Activated CD4-positive, alpha-beta T cell treated with anti-CD3 and anti-CD28 coated beads for 4 hours (primary cell): ENCODE measurements around the gene PCDHGA3.
"Not testable (repeated sequence)": the region's sequence is repeated elsewhere in the genome, so short reads cannot be mapped to it uniquely, and the experiment has no call there.

Experiments
- DNase-seq, 2 donors: peaks; one replicate each; pipeline ENCODE4 v3.0.0-alpha.2; 2020

PCDHGA3 gene

DNA sequence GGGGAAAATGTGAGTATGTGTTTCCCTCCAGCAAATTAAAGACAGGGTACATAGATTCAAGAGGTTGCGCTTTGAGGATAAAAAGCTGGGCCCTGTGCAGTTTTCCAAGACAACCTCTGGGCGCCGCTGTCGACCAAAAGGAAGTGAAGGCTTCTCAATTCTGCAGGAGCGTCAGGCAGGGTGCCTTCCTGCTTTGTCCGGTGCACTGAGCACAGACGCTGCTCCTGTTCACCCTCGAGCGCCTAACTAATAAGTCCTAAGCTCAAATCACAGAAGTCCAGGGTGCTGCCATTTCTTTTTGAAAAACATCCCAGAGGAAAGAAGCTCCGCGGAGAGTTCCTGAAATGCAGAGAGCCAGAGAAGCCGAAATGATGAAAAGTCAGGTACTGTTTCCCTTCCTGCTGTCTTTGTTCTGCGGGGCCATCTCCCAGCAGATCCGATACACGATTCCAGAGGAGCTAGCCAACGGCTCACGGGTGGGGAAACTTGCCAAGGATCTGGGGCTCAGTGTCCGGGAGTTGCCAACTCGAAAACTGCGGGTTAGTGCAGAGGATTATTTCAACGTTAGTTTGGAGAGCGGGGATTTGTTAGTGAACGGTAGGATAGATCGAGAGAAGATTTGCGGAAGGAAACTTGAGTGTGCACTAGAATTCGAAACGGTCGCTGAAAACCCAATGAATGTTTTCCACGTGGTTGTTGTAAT lies 6.4 kb downstream of the PCDHGA3 start, which contains the start of gene PCDHGB1:
Gene PCDHGB1, plus strand, starts transcription at position 183 of the 703 bp plus-strand sequence. Its CDS starts 162 bp downstream, at position 345.
- no peak for DNase-seq

DNA sequence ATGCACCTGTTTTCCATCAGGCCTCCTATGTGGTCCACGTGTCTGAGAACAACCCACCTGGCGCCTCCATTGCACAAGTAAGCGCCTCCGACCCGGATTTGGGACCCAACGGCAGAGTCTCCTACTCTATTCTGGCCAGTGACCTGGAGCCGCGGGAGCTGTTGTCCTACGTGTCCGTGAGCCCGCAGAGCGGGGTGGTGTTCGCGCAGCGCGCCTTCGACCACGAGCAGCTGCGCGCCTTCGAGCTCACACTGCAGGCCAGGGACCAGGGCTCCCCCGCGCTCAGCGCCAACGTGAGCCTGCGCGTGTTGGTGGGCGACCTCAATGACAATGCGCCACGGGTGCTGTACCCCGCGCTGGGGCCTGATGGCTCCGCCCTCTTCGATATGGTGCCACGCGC lies 8.0 kb downstream of the PCDHGA3 start:
- DNase-seq, result no peak

DNA sequence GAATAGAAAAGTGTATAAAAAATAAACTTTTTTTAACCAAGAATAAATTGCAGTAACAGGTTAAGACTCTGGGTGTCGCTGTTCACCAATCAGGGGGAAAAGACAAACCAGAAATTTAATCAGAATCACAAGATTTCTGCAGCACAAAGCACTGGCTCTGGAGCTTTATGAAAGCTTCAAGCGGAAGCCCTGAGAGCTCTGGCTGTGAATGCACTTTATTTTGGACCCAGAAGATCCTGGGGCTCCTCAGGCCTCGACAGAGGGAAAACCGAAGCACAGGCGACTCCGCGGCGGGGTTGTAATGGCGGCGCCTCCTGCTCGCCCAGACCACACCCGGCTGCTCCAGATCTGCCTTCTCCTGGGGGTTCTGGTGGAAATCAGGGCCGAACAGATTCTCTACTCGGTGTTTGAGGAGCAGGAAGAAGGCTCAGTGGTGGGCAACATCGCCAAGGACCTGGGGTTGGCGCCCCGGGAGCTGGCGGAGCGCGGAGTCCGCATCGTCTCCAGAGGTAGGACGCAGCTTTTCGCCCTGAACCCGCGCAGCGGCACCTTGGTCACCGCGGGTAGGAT lies 11.4 kb downstream of the PCDHGA3 start, which contains the start of gene PCDHGA4:
Gene PCDHGA4, plus strand, starts transcription at position 122 of the 570 bp plus-strand sequence. Its CDS starts 87 bp downstream, at position 209.
- DNase-seq, result no peak

DNA sequence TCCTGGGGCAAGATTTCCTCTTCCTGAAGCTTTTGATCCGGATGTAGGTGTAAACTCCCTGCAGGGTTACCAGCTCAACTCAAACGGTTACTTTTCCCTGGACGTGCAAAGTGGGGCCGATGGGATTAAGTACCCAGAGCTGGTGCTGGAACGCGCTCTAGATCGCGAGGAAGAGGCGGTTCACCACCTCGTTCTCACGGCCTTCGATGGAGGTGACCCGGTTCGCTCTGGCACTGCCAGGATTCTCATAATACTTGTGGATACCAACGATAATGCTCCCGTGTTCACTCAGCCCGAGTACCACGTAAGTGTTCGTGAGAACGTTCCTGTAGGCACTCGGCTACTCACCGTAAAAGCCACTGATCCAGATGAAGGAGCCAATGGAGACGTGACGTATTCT lies 12.0 kb downstream of the PCDHGA3 start:
- DNase-seq, result no peak

DNA sequence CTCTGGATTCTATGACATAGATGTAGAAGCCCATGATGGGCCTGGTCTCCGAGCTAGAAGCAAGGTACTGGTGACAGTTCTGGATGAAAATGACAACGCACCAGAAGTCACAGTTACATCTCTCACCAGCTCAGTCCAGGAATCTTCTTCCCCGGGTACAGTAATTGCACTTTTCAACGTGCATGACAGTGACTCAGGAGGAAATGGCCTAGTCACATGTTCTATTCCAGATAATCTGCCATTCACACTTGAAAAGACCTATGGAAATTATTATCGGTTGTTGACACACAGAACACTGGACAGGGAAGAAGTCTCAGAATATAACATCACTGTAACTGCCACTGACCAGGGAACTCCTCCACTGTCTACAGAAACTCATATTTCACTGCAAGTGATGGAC lies 12.5 kb downstream of the PCDHGA3 start:
- no peak for DNase-seq

DNA sequence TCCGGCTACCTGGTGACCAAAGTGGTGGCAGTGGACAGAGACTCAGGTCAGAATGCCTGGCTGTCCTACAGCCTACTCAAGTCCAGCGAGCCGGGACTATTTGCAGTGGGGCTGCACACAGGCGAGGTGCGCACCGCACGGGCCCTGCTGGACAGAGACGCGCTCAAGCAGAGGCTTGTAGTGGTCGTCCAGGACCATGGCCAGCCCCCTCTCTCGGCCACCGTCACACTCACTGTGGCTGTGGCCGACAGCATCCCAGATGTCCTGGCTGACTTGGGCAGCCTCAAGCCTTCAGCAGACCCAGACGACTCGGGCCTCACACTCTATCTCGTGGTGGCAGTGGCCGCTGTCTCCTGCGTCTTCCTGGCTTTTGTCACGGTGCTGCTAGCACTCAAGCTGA lies 13.3 kb downstream of the PCDHGA3 start:
- DNase-seq, result no peak

DNA sequence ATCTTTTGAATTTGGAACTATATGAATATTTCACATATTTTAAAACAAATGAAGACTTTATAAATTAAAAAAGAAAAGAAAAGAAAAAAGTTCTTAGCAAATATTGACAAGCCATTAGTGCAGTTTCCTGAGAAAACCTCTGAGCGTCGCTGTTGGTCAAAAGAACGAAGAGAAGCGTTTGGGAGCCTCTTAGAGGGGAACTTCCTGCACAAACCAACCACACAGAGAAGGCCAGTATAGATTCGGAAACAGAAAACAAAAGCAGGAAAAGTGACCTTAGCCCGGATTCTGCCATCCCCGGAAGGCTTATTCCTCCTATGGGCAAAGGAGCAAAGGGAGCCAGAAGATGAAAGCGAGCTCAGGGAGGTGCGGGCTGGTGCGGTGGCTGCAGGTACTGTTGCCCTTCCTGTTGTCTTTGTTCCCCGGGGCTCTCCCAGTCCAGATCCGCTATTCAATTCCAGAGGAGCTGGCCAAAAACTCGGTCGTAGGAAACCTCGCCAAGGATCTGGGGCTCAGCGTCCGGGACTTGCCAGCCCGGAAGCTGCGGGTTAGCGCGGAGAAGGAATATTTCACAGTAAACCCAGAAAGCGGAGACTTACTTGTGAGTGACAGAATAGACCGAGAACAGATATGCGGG lies 16.3 kb downstream of the PCDHGA3 start, which contains the start of gene PCDHGB2:
Gene PCDHGB2, plus strand, starts transcription at position 205 of the 637 bp plus-strand sequence. Its CDS starts 142 bp downstream, at position 347.
- no peak for DNase-seq

DNA sequence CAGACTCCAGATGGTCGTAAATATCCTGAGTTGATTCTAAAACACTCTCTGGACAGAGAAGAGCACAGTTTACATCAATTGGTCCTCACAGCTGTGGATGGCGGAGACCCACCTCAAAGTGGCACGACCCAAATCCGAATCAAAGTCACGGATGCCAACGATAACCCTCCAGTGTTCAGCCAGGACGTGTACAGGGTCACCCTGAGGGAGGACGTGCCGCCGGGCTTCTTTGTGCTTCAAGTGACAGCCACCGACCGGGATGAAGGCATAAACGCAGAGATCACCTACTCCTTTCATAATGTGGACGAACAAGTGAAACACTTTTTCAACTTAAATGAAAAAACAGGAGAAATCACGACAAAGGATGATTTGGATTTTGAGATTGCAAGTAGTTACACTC lies 17.1 kb downstream of the PCDHGA3 start:
- no peak for DNase-seq

DNA sequence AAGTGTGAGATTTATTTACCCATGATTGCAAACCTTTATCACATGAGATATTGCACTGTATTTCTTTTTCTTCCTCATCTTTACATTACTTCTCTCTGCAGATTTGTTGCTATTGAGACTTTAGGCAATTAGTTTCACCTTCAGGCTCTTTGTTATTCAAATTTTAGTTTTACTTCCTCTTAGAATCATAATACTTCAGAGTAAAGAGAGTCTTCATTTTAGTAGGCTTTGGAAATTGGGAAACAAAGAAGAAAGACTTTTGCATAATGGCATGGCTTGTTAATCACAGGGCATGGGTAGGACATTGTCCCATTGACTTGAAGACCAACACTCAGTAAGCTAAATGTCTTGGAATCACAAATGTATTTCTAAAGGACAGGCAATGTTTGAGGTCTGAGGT lies 19.1 kb downstream of the PCDHGA3 start:
- no peak for DNase-seq

DNA sequence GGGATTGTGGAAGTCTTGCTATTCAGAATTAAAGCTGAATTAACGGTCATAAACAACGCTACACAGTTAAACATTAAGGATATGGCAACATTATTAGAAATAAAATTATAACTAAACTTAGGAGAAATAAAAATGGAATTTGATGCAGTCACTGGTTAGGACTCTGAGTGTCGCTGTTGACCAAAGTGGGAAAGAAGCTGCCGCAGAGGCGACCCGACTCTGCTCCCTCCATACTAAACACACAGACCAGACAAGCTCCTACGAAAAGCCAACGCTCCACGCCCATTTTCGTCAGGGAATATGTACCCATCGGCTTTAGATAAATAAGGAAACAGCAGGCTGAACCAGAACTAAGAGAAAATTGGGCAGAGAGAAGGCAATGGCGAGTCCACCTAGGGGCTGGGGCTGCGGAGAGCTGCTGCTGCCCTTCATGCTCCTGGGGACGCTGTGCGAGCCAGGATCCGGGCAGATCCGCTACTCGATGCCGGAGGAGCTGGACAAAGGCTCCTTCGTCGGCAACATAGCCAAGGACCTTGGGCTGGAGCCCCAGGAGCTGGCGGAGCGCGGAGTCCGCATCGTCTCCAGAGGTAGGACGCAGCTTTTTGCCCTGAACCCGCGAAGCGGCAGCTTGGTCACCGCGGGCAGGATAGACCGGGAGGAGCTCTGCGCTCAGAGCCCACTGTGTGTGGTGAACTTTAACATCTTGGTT lies 20.5 kb downstream of the PCDHGA3 start, which contains the start of gene PCDHGA5:
Gene PCDHGA5, plus strand, starts transcription at position 211 of the 709 bp plus-strand sequence. Its CDS starts 169 bp downstream, at position 380.
- DNase-seq, result no peak

DNA sequence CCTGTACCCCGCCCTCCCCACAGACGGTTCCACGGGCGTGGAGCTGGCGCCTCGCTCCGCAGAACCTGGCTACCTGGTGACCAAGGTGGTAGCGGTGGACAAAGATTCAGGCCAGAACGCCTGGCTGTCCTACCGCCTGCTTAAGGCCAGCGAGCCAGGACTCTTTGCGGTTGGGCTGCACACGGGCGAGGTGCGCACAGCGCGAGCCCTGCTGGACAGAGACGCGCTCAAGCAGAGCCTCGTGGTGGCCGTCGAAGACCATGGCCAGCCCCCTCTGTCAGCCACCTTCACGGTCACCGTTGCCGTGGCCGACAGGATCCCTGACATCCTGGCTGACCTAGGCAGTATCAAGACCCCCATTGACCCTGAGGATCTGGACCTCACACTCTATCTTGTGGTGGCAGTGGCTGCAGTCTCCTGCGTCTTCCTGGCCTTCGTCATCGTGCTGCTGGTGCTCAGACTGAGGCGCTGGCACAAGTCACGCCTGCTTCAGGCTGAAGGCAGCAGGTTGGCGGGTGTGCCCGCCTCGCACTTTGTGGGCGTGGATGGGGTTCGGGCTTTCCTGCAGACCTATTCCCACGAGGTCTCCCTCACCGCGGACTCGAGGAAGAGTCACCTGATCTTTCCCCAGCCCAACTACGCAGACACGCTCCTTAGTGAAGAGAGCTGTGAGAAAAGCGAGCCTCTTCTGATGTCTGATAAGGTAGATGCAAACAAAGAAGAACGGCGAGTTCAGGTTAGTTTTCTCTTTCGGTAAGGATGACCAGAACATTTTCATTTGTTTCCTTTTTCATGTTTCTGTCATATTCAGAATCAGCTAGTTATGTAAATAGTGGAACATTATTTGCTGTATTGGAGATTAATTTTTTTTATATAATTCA lies 22.6 kb downstream of the PCDHGA3 start:
- DNase-seq, result no peak

DNA sequence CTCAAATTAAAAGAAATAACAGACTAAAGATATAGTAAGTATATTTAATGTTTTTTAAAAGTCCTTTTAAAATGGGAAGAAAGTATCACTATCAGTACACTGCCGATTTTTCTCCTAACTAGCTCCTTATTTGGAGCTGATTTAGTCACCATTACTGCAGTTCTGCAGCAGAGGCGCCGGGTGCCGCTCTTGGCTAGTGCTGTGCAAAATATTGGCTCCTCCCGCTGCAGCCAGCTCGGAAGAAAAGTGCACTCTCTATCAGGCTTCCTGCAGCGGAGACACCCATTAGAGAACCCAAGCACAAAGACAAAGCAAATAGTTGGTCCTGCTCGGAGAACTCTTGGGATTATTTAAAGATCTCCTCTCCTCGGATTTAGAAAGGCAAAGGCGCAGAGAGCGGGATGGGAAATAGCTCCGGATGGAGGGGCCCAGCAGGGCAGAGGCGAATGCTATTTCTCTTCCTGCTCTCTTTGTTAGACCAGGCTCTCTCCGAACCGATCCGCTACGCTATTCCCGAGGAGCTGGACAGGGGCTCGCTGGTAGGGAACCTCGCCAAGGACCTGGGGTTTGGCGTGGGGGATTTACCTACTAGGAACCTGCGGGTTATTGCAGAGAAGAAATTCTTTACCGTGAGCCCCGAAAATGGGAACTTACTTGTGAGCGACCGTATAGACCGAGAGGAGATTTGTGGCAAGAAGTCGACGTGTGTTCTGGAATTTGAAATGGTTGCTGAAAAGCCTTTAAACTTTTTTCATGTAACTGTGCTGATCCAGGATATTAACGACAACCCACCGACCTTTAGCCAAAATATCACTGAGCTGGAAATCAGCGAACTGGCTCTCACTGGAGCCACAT lies 26.6 kb downstream of the PCDHGA3 start, which contains the start of gene PCDHGB3:
Gene PCDHGB3, plus strand, starts transcription at position 249 of the 855 bp plus-strand sequence. Its CDS starts 153 bp downstream, at position 402.
- peak; percentile 7 to 14 for DNase-seq

DNA sequence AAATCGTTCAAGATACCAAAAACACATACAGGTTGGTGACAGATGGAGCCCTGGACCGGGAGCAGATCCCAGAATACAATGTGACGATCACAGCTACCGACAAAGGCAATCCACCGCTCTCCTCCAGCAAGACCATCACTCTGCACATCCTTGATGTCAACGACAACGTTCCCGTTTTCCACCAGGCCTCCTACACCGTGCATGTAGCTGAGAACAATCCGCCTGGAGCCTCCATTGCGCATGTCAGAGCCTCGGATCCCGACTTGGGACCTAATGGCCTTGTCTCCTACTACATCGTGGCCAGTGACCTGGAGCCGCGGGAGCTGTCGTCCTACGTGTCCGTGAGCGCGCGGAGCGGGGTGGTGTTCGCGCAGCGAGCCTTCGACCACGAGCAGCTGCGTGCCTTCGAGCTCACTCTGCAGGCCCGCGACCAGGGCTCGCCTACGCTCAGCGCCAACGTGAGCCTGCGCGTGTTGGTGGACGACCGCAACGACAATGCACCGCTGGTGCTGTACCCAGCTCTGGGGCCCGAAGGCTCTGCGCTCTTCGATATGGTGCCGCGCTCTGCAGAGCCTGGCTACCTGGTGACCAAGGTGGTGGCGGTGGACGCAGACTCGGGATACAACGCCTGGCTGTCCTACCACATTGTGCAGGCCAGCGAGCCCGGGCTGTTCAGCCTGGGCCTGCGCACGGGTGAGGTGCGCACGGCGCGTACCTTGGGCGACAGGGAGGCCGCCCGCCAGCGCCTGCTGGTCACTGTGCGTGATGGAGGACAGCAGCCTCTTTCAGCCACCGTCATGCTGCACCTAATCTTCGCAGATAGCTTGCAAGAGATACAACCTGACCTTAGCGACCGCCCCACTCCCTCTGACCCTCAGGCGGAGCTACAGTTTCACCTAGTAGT lies 28.2 kb downstream of the PCDHGA3 start:
- DNase-seq, result no peak

DNA sequence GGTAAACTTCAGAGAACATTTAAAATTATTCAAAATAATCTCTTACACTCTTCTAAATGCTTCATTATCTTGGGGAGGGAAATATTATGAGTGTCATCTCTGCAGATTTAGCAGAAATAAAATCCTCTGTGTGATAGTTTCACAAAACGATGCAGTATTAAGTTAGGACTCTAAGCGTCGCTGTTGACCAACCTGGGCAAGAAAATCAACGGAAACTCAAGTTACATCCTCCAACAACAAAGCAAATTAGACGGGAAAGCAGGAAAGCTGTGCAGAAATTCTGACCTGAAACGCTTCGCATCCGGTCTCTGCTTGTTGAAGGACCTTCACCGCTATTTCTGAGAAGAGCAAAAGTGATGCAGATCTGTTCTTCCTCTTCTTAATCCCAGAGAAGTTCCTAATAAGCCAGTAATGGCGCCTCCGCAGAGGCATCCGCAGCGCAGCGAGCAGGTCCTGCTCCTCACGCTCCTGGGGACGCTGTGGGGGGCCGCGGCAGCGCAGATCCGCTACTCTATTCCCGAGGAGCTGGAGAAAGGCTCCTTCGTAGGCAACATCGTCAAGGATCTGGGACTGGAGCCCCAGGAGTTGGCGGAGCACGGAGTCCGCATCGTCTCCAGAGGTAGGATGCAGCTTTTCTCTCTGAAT lies 30.2 kb downstream of the PCDHGA3 start, which contains the start of gene PCDHGA6:
Gene PCDHGA6, plus strand, starts transcription at position 219 of the 645 bp plus-strand sequence. Its CDS starts 193 bp downstream, at position 412.
- no peak for DNase-seq

DNA sequence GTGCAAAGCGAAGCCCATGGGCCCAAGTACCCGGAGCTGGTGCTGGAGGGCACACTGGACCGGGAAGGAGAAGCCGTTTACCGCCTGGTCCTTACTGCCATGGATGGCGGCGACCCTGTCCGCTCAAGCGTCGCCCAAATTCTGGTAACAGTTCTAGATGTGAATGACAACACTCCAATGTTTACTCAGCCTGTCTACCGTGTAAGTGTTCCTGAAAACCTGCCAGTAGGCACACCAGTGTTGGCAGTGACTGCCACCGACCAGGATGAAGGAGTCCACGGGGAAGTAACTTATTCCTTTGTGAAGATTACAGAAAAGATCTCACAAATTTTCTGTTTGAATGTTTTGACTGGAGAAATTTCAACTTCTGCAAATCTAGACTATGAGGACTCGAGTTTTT lies 31.0 kb downstream of the PCDHGA3 start:
- DNase-seq, result no peak

DNA sequence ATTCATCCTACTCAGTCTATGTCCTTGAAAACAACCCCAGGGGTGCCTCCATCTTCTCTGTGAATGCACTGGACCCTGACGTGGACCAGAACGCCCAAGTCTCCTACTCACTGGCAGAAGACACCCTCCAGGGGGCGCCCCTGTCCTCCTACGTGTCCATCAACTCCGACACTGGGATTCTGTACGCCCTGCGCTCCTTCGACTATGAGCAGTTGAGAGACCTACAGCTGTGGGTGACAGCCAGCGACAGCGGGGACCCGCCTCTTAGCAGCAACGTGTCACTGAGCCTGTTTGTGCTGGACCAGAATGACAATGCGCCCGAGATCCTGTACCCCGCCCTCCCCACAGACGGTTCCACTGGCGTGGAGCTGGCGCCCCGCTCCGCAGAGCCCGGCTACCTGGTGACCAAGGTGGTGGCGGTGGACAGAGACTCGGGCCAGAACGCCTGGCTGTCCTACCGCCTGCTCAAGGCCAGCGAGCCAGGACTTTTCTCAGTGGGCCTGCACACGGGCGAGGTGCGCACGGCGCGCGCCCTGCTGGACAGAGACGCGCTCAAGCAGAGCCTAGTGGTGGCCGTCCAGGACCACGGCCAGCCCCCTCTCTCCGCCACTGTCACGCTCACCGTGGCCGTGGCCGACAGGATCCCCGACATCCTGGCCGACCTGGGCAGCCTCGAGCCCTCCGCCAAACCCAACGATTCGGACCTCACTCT lies 32.0 kb downstream of the PCDHGA3 start:
- DNase-seq, result not testable (repeated sequence)

DNA sequence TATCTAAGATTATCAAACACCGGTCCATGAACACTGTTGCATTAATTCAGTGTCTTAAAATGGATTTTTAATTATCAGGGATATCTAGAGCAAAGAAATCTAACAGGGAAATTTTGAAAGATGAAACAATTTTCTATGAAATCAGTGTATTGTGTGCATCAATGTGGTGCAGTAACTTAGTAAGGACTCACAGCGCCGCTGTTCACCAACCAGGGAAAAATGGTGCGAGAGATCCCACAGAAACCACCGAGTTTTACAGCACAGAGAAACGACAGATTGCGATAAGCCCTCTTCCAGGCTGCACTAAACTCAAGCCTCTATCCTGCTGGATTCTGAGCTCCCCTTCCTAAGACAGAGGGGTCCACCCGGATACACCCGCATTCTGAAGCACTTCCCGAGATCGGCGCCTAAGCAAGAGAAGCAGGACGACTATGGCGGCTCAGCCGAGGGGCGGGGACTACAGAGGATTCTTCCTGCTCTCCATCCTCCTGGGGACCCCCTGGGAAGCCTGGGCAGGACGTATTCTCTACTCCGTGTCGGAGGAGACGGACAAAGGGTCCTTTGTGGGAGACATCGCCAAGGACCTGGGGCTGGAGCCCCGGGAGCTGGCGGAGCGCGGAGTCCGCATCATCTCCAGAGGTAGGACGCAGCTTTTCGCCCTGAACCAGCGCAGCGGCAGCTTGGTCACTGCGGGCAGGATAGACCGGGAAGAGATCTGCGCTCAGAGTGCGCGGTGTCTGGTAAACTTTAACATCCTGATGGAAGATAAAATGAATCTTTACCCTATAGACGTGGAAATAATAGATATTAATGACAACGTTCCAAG lies 39.1 kb downstream of the PCDHGA3 start, which contains the start of gene PCDHGA7:
Gene PCDHGA7, plus strand, starts transcription at position 274 of the 826 bp plus-strand sequence. Its CDS starts 158 bp downstream, at position 432.
- DNase-seq, result no peak
